ENCODE data around the gene CNTRL. TPM values are rescaled to one million over a fixed set of nuclear protein-coding genes. Genes with fewer than 3 reads are reported as not detected.

The CNTRL gene
- total RNA-seq, 1 donor from 2014 or later, result 8.5 TPM

DNA sequence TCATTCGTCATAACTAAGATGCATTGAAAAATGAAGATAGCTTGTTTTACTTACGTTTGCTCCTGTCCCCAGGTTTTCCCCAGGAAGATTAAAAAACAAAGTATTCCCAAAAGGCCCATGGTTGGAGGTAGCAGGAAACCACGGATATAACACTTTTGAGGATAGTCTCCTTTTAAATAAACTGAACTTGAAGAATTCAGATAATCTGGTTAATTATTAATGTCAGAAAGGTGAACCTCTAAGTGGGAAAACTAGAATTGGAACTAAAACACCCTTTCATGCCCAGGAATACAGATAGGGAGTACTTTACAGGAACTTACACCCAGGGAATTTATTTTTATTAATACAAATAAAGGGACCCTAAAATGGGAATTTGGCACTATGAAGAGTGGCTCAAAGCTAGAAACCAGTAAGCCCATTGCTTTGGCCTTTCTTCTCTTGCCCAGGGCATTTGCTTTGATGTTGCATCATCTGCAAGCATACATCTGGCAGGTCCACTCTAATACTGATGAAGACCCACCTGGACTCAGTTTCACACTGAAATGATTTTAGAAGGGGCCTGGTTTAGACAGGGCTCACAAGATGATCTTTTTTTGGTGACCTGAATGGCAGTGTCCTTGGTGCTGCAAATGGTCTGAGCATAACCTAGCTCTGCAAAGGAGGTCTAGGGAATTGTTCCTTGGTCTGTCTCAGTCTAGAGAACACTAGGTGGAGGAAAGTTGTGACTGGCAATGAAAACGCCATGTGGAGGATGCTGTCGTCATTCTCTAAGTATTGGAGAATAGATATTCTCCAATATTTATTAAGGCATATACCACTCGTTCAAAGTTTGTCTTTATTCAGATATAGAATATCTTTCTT, 24.4 kb upstream of the CNTRL start, which contains the start of gene C5:
C5 (minus strand) TSS at position 148 of the 861 bp plus-strand sequence; CDS start at position 119, 29 bp downstream.
- H3K27ac ChIP-seq, result no peak within 1 kb of the TSS
- H3K4me1 ChIP-seq, result no peaks in the 10 kb centered on the region
- H3K27me3 ChIP-seq, result no peaks in the 10 kb centered on the region
- no peaks in the 10 kb centered on the region for H3K36me3 ChIP-seq
- TF ChIP-seq, protein P1, sequence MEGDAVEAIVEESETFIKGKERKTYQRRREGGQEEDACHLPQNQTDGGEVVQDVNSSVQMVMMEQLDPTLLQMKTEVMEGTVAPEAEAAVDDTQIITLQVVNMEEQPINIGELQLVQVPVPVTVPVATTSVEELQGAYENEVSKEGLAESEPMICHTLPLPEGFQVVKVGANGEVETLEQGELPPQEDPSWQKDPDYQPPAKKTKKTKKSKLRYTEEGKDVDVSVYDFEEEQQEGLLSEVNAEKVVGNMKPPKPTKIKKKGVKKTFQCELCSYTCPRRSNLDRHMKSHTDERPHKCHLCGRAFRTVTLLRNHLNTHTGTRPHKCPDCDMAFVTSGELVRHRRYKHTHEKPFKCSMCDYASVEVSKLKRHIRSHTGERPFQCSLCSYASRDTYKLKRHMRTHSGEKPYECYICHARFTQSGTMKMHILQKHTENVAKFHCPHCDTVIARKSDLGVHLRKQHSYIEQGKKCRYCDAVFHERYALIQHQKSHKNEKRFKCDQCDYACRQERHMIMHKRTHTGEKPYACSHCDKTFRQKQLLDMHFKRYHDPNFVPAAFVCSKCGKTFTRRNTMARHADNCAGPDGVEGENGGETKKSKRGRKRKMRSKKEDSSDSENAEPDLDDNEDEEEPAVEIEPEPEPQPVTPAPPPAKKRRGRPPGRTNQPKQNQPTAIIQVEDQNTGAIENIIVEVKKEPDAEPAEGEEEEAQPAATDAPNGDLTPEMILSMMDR (IDR thresholded peaks at IDR 0.05), result no peak
- H3K4me3 ChIP-seq, result no peak within 1 kb of the TSS
- no peaks in the 10 kb centered on the region for H3K9me3 ChIP-seq
- no peak for DNase-seq (ENCODE audit: low spot score in 2 of 2)
- intact Hi-C loops (cut with DNase I), result no loop called here

DNA sequence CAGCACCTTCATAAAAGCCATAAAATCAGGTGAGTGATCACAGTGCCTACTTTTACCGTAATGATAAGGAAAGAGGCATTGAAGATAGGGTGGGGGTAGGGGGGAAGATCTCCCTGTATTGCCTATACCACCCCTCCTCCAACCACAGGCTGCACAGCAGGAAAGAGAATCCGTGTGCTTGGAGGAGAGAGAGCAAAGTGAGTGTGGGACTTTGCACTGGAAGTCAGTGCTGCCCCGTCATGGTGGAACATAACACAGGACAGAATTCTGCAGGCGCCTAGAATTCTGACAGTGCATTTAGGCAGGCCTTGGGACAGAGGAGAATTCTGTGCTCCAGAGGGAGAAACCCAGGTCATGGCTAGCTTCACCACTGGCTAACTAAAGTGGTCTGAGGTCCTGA, 21.2 kb upstream of the CNTRL start:
- TF ChIP-seq, protein P1 (IDR thresholded peaks at IDR 0.05), result no peak
- intact Hi-C loops (cut with DNase I), result no loop called here
- DNase-seq (ENCODE audit: low spot score in 2 of 2), result no peak

DNA sequence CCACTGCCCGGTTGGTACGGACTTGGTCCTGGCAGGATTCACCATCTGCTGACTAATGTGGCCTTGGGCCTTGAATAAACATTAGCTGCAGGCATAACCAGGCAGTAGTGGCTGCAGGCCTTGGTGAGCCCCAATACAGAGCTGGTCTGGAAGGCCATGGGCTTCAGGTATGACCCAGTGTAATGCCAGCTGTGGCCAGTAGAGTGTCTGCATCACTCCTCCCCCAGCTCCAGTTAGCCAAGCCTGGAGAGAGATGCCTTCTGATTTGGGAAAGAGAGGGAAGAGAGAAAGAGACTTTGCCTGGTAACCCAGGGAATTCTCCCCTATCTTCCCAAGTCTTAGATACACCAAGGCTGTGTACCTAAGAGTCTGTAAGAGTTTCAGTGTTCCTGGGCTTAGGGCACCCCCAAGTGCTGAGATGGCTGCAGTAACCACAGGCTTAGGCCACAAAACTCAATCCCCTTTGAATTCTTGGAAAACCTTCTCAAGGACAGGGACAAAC, 19.1 kb upstream of the CNTRL start:
- Histone ChIP-seq H3K9me3 (no peaks in the 10 kb centered on the region), H3K4me1 (no peaks in the 10 kb centered on the region), H3K36me3 (no peaks in the 10 kb centered on the region), H3K27me3 (no peaks in the 10 kb centered on the region), H3K27ac (no peak overlapping the region), H3K4me3 (no peak overlapping the region)
- TF ChIP-seq, protein P1 (IDR thresholded peaks at IDR 0.05), result no peak
- intact Hi-C loops (cut with DNase I), result no loop called here
- no peak for DNase-seq (ENCODE audit: low spot score in 2 of 2)

More for the DNA sequence above, 21.2 kb upstream of the CNTRL start:
- no peaks in the 10 kb centered on the region for H3K4me1 ChIP-seq
- no peak overlapping the region for H3K4me3 ChIP-seq
- no peaks in the 10 kb centered on the region for H3K36me3 ChIP-seq
- no peaks in the 10 kb centered on the region for H3K27me3 ChIP-seq
- H3K27ac ChIP-seq, result no peak overlapping the region
- H3K9me3 ChIP-seq, result no peaks in the 10 kb centered on the region

DNA sequence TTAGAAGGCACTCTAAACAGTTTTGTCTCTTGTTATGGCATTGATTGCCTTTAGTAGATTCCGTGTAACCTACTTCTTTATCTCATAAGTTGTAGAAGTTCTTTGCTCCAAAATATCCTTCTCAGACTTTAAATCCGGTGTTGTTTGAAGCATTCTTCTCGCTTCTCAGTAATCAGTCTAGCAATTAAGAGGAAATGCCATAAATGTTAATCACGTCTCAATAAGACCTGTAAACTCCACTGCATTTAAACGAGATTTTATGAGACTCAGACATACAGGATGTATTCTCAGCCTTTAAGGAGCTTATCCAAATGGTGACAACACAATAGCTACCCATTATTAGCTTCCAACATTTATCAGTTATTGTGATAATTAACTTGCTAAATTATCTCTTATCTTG, 16.9 kb upstream of the CNTRL start:
- H3K9me3 ChIP-seq, result no peaks in the 10 kb centered on the region
- no peaks in the 10 kb centered on the region for H3K27me3 ChIP-seq
- no peaks in the 10 kb centered on the region for H3K36me3 ChIP-seq
- no peak overlapping the region for H3K27ac ChIP-seq
- intact Hi-C loops (cut with DNase I), result no loop called here
- no peaks in the 10 kb centered on the region for H3K4me1 ChIP-seq
- no peak overlapping the region for H3K4me3 ChIP-seq
- TF ChIP-seq, protein P1 (IDR thresholded peaks at IDR 0.05), result no peak
- DNase-seq (ENCODE audit: low spot score in 2 of 2), result no peak

DNA sequence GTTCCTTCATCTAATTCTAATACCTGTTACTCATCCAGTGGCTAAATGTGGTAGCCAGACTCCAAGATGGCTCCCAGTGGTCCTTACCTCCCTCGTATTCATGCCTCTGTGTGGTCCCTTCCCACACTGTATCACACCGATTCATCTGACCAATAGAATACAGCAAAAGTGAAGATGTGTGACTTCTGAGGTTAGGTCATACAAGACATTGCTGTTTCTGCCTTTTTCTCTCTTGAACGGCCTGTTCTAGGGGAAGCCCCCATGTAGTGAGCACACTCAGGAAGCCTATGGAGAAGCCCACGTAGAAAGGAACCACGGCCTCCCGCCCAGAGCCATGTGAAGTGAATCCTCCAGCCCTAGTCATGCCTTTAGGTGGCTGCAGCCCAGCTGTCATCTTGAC, 15.2 kb upstream of the CNTRL start:
- TF ChIP-seq, protein P1 (IDR thresholded peaks at IDR 0.05), result no peak
- intact Hi-C loops (cut with DNase I), result no loop called here
- no peaks in the 10 kb centered on the region for H3K36me3 ChIP-seq
- H3K27ac ChIP-seq, result no peak overlapping the region
- H3K9me3 ChIP-seq, result no peaks in the 10 kb centered on the region
- no peaks in the 10 kb centered on the region for H3K4me1 ChIP-seq
- H3K27me3 ChIP-seq, result no peaks in the 10 kb centered on the region
- no peak for DNase-seq (ENCODE audit: low spot score in 2 of 2)
- H3K4me3 ChIP-seq, result no peak overlapping the region

Data from ascending aorta (tissue), 2 donors.